Cardiac muscle cell (in vitro differentiated cells and primary cell): ENCODE results near the gene ZCWPW2. TPM values are rescaled to one million over a fixed set of nuclear protein-coding genes. Genes with fewer than 3 reads are reported as not detected.

ENCODE experiments used
- DNase-seq, 2 donors: peaks; one replicate each; pipeline versions ENCODE4 v3.0.0 to v3.0.0-alpha.2; 2010 to 2017; ENCODE audit warnings: low read depth in 1 of 2, low spot score in 1 of 2
- H3K27ac ChIP-seq: fragments of 200-600 bp; sonication (generic); 2 replicates; pipeline ENCODE4 v1.5.1; 2016
- H3K27me3 ChIP-seq: fragments of 200-600 bp; sonication (generic); 2 replicates; pipeline ENCODE4 v1.6.0; 2016; ENCODE audit warnings: control low read depth
- H3K36me3 ChIP-seq: fragments of 200-600 bp; sonication (generic); 2 replicates; pipeline ENCODE4 v1.5.1; 2016; ENCODE audit warnings: control low read depth
- H3K4me1 ChIP-seq: fragments of 200-600 bp; sonication (generic); 2 replicates; pipeline ENCODE4 v1.8.1; 2017; ENCODE audit warnings: low read depth, mild to moderate bottlenecking, mixed run types
- H3K4me3 ChIP-seq: fragments of 200-600 bp; sonication (generic); 2 replicates; pipeline ENCODE4 v1.5.1; 2016; ENCODE audit warnings: mild to moderate bottlenecking
- H3K9me3 ChIP-seq: fragments of 200-600 bp; sonication (generic); 2 replicates; pipeline ENCODE4 v1.5.1; 2017; ENCODE audit warnings: low read depth, mild to moderate bottlenecking, control low read depth
- CTCF ChIP-seq: IDR thresholded peaks from 2 replicates; pipeline ENCODE4 v1.5.1; 2012; ENCODE audit warnings: low read depth, mild to moderate bottlenecking, low read length
- polyA plus RNA-seq: library from polyadenylated mRNA; unstranded; fragments of >200 nt; fragmentation: Nextera tagmentation; extraction: Ambion mirVana; gene quantifications from 2 replicates; pipeline ENCODE4 v1.2.1, GENCODE V29; 2016
- total RNA-seq: library from RNA; depleted of rRNA; stranded (reverse); fragments of >200 nt; gene quantifications from 2 replicates; pipeline ENCODE4 v1.2.3, GENCODE V29; 2016

Gene ZCWPW2
- total and polyA plus RNA-seq, 2 experiments from 2014 or later, result 0.09 to 2.9 TPM

- TF ChIP-seq CTCF, result no peak
- no peak for DNase-seq
- no peaks in the 10 kb centered on the region for H3K27me3 ChIP-seq
- H3K27ac ChIP-seq, result no peak overlapping the region
- no peaks in the 10 kb centered on the region for H3K4me1 ChIP-seq
- H3K9me3 ChIP-seq, result no peaks in the 10 kb centered on the region
- H3K36me3 ChIP-seq, result peaks cover 5% of the 10 kb centered on the region
- no peak overlapping the region for H3K4me3 ChIP-seq
Measured at GRCh38 chr3:28326458-28326926, 22.0 kb upstream of the ZCWPW2 start.

GRCh38 chr3:28328188-28329151 lies 20.1 kb upstream of the ZCWPW2 start:
- no peaks in the 10 kb centered on the region for H3K9me3 ChIP-seq
- peak; percentile 48 to 51 for DNase-seq
- no peaks in the 10 kb centered on the region for H3K4me1 ChIP-seq
- no peak overlapping the region for H3K4me3 ChIP-seq
- H3K36me3 ChIP-seq, result peaks cover 10% of the 10 kb centered on the region
- no peaks in the 10 kb centered on the region for H3K27me3 ChIP-seq
- no peak overlapping the region for H3K27ac ChIP-seq
- TF ChIP-seq CTCF, result peak; percentile 58

- DNase-seq, result peak in 1 of 2 donors; percentile 16
- Histone ChIP-seq H3K27ac (no peak overlapping the region), H3K36me3 (peaks cover 40% of the 10 kb centered on the region), H3K9me3 (no peaks in the 10 kb centered on the region), H3K27me3 (no peaks in the 10 kb centered on the region), H3K4me1 (no peaks in the 10 kb centered on the region), H3K4me3 (no peak overlapping the region)
- peak; percentile 44 for TF ChIP-seq CTCF
Measured at GRCh38 chr3:28334552-28334951, 14.0 kb upstream of the ZCWPW2 start.

- H3K4me1 ChIP-seq, result no peaks in the 10 kb centered on the region
- H3K36me3 ChIP-seq, result peaks cover 45% of the 10 kb centered on the region
Measured at GRCh38 chr3:28335246-28335645, 13.3 kb upstream of the ZCWPW2 start.

GRCh38 chr3:28337230-28337629 lies 11.3 kb upstream of the ZCWPW2 start:
- no peak overlapping the region for H3K4me3 ChIP-seq
- H3K27ac ChIP-seq, result no peak overlapping the region
- no peaks in the 10 kb centered on the region for H3K9me3 ChIP-seq
- H3K36me3 ChIP-seq, result peaks cover 42% of the 10 kb centered on the region
- no peak for DNase-seq
- H3K27me3 ChIP-seq, result no peaks in the 10 kb centered on the region
- no peaks in the 10 kb centered on the region for H3K4me1 ChIP-seq
- no peak for TF ChIP-seq CTCF

More at GRCh38 chr3:28335246-28335645, 13.3 kb upstream of the ZCWPW2 start:
- H3K27ac ChIP-seq, result no peak overlapping the region
- DNase-seq, result no peak
- H3K4me3 ChIP-seq, result no peak overlapping the region
- no peak for TF ChIP-seq CTCF
- no peaks in the 10 kb centered on the region for H3K27me3 ChIP-seq
- no peaks in the 10 kb centered on the region for H3K9me3 ChIP-seq
